ENCODE data around the gene WDR37.
A peak's percentile ranks its signal among the peaks of the same experiment; 100 is the strongest.

WDR37 gene

GRCh38 chr10:1043532-1043995 lies 12.6 kb upstream of the WDR37 start:
- no peak for TF ChIP-seq CTCF (IDR thresholded peaks at IDR 0.05; ENCODE audit: low read depth, low read length)
- no peaks in the 10 kb centered on the region for H3K27me3 ChIP-seq (ENCODE audit: insufficient read depth, low read depth, severe bottlenecking)
- DNase-seq = no peak
- no peak overlapping the region for H3K27ac ChIP-seq
- H3K4me3 ChIP-seq (ENCODE audit: low read depth, low read length) = no peak overlapping the region
- H3K36me3 ChIP-seq = peaks cover 29% of the 10 kb centered on the region
- no peaks in the 10 kb centered on the region for H3K9me3 ChIP-seq (ENCODE audit: severe bottlenecking)

- peaks cover 29% of the 10 kb centered on the region for H3K36me3 ChIP-seq
- no peak for TF ChIP-seq CTCF (IDR thresholded peaks at IDR 0.05; ENCODE audit: low read depth, low read length)
Measured at GRCh38 chr10:1044146-1044545, 12.0 kb upstream of the WDR37 start.

DNA sequence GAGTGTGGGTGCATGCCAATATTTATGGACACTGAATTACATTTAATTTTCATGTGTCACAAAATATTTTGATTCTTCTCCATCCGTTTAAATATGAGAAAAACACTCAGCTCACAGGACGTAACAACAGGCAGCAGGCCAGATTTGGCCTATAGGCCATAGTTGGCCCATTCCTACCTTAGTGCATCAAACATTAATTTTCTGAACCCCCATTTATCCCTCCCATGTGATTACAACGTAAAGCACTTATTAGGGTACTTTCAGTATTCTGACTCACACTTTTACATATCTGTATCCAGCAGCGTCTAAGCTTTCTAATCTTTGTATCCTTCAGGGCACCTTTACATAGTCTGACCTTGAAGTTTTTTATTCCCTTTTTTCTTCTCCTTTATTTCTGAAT lies 11.2 kb upstream of the WDR37 start:
- no peak for DNase-seq
- H3K4me3 ChIP-seq (ENCODE audit: low read depth, low read length) = no peak overlapping the region

More at GRCh38 chr10:1044146-1044545, 12.0 kb upstream of the WDR37 start:
- DNase-seq = no peak
- Histone ChIP-seq H3K4me3 (ENCODE audit: low read depth, low read length) (no peak overlapping the region), H3K9me3 (ENCODE audit: severe bottlenecking) (no peaks in the 10 kb centered on the region), H3K27me3 (ENCODE audit: insufficient read depth, low read depth, severe bottlenecking) (no peaks in the 10 kb centered on the region), H3K27ac (no peak overlapping the region)

GRCh38 chr10:1045415-1045814 lies 10.8 kb upstream of the WDR37 start:
- no peak for DNase-seq
- H3K36me3 ChIP-seq = peaks cover 26% of the 10 kb centered on the region
- no peaks in the 10 kb centered on the region for H3K9me3 ChIP-seq (ENCODE audit: severe bottlenecking)
- TF ChIP-seq CTCF (IDR thresholded peaks at IDR 0.05; ENCODE audit: low read depth, low read length) = no peak
- no peak overlapping the region for H3K4me3 ChIP-seq (ENCODE audit: low read depth, low read length)
- H3K27ac ChIP-seq = no peak overlapping the region
- H3K27me3 ChIP-seq (ENCODE audit: insufficient read depth, low read depth, severe bottlenecking) = no peaks in the 10 kb centered on the region

More for the DNA sequence above, 11.2 kb upstream of the WDR37 start:
- no peak for TF ChIP-seq CTCF (IDR thresholded peaks at IDR 0.05; ENCODE audit: low read depth, low read length)
- Histone ChIP-seq H3K36me3 (peaks cover 29% of the 10 kb centered on the region), H3K27ac (no peak overlapping the region), H3K9me3 (ENCODE audit: severe bottlenecking) (no peaks in the 10 kb centered on the region), H3K27me3 (ENCODE audit: insufficient read depth, low read depth, severe bottlenecking) (no peaks in the 10 kb centered on the region)

GRCh38 chr10:1047937-1048336 lies 8.2 kb upstream of the WDR37 start:
- peak; percentile 39 for DNase-seq
- peaks cover 20% of the 10 kb centered on the region for H3K36me3 ChIP-seq
- H3K27ac ChIP-seq = peak overlapping the region; percentile 91
- H3K9me3 ChIP-seq (ENCODE audit: severe bottlenecking) = no peaks in the 10 kb centered on the region
- H3K4me3 ChIP-seq (ENCODE audit: low read depth, low read length) = peak overlapping the region; percentile 63
- no peak for TF ChIP-seq CTCF (IDR thresholded peaks at IDR 0.05; ENCODE audit: low read depth, low read length)
- H3K27me3 ChIP-seq (ENCODE audit: insufficient read depth, low read depth, severe bottlenecking) = no peaks in the 10 kb centered on the region

DNA sequence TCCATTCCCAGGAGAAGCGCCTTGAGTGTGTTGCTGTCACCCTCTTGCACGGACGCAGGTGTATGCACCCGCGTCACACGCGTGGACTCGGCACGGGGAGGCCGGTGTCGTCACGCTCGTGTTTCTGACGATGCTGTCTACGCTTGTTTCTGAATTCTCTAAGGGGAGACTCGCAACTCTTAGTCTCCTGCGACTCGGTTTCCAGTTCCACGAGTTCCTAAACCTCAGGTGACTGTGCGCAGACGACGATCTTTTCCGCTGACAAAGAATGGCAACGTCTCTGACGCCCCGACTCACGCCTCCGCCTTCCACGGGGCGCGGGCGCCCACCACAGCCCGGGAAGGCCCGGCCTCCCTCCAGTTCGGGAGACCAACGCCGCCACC lies 7.8 kb upstream of the WDR37 start:
- no peaks in the 10 kb centered on the region for H3K9me3 ChIP-seq (ENCODE audit: severe bottlenecking)
- peak overlapping the region; percentile 63 for H3K4me3 ChIP-seq (ENCODE audit: low read depth, low read length)
- no peak for DNase-seq
- TF ChIP-seq CTCF (IDR thresholded peaks at IDR 0.05; ENCODE audit: low read depth, low read length) = no peak
- H3K36me3 ChIP-seq = peaks cover 20% of the 10 kb centered on the region
- no peaks in the 10 kb centered on the region for H3K27me3 ChIP-seq (ENCODE audit: insufficient read depth, low read depth, severe bottlenecking)
- peak overlapping the region; percentile 91 for H3K27ac ChIP-seq

All from WERI-Rb-1 (cell line).